Femur (tissue), 1 donor: Measurements from ENCODE around the gene ANKRD9.

ENCODE experiments used
- DNase-seq: peaks from one replicate; pipeline ENCODE4 v3.0.0-alpha.2; 2017

ANKRD9 gene

GRCh38 chr14:102471921-102472790 is 37.4 kb downstream of the ANKRD9 start:
- DNase-seq, result no peak

GRCh38 chr14:102469261-102469660 is 40.3 kb downstream of the ANKRD9 start:
- no peak for DNase-seq

- no peak for DNase-seq
These were observed 44.7 kb downstream of the ANKRD9 start for GRCh38 chr14:102464846-102465341.

- no peak for DNase-seq
These were observed 45.6 kb downstream of the ANKRD9 start for GRCh38 chr14:102464006-102464405.

GRCh38 chr14:102462391-102462790 is 47.2 kb downstream of the ANKRD9 start:
- no peak for DNase-seq

- no peak for DNase-seq
These were observed 47.9 kb downstream of the ANKRD9 start for GRCh38 chr14:102461490-102462338.

- DNase-seq, result no peak
These were observed 52.1 kb downstream of the ANKRD9 start for GRCh38 chr14:102457509-102457908.

GRCh38 chr14:102454711-102455110 is 54.9 kb downstream of the ANKRD9 start:
- no peak for DNase-seq

- no peak for DNase-seq
These were observed 57.3 kb downstream of the ANKRD9 start for GRCh38 chr14:102452302-102452701.
